K562 (cell line): ENCODE measurements around the gene FAM83B. TPM values are rescaled to one million over a fixed set of nuclear protein-coding genes. Genes with fewer than 3 reads are reported as not detected.

ENCODE experiments used
- ATAC-seq: fragments of 200-7000 bp; cut with Tn5 transposase; 3 replicates; pipeline ENCODE4 v1.9.1; 2020; ENCODE audit warnings: moderate library complexity
- BruUV-seq: library from RNA; stranded (reverse); fragments of 400-500 nt; replicated peaks from 2 replicates; lab custom pipeline; 2021; lab: Mats Ljungman, UMichigan
- CTCF ChIA-PET: fragments of 300-600 bp; formaldehyde crosslinking; extraction: SDS; loops from one replicate; lab custom pipeline; 2021; ENCODE audit warnings: low intra/inter-chr PET ratio; lab: Yijun Ruan, JAX
- POLR2A ChIA-PET: fragments of 300-600, 350-650 bp; sonication (Branson Sonifier 250); formaldehyde crosslinking; extraction: SDS; loops from one replicate; lab custom pipeline; 2021; ENCODE audit warnings: antibody characterized with exemption, inconsistent platforms; lab: Yijun Ruan, JAX
- DNase-seq, 4 experiments: peaks; one replicate each; pipeline versions ENCODE4 v3.0.0 to v3.0.0-alpha.2; 2011 to 2018; ENCODE audit warnings: low spot score in 3 of 4, mixed read lengths in 3 of 4; ENCODE audit errors: extremely low read depth in 1 of 4
- FAIRE-seq: peaks from 2 replicates; lab custom pipeline; 2011; peaks lifted over from hg19 to GRCh38; lab: Jason Lieb, UNC
- H2AFZ ChIP-seq: 2 replicates; pipeline ENCODE4 v1.6.0; 2011; ENCODE audit warnings: low read depth, low read length, control low read depth, inconsistent platforms
- H3K27ac ChIP-seq: fragments of 200-600 bp; 3 replicates; pipeline ENCODE4 v1.8.0; 2011; ENCODE audit warnings: low read depth, mild to moderate bottlenecking, control low read depth, inconsistent platforms, low read length, moderate library complexity, mixed read lengths; ENCODE audit errors: extremely low read depth
- H3K27me3 ChIP-seq, 2 experiments: fragments of 300-600 bp in 1 of 2; 2 replicates in 1 of 2; 3 replicates in 1 of 2; pipeline versions ENCODE4 v1.6.0 to v1.8.0; 2011; ENCODE audit warnings: inconsistent platforms in 2 of 2, low read length in 2 of 2, mild to moderate bottlenecking in 1 of 2, mixed read lengths in 1 of 2, moderate library complexity in 1 of 2; ENCODE audit not compliant: control insufficient read depth in 2 of 2, insufficient read depth in 2 of 2
- H3K36me3 ChIP-seq: fragments of 300-600 bp; 3 replicates; pipeline ENCODE4 v1.8.0; 2011; ENCODE audit warnings: mild to moderate bottlenecking, low read length, inconsistent platforms; ENCODE audit not compliant: control insufficient read depth, insufficient read depth
- H3K4me1 ChIP-seq, 2 experiments: fragments of 200-600 bp in 1 of 2; replicated peaks in 1 of 2; 2 replicates in 1 of 2; 3 replicates in 1 of 2; pipeline versions ENCODE4 v1.5.1 to v1.8.0; 2011; ENCODE audit warnings: inconsistent platforms in 2 of 2, low read length in 2 of 2, mild to moderate bottlenecking in 1 of 2, mixed read lengths in 1 of 2, moderate library complexity in 1 of 2; ENCODE audit not compliant: control insufficient read depth in 2 of 2, insufficient read depth in 2 of 2
- H3K4me2 ChIP-seq: 2 replicates; pipeline ENCODE4 v1.6.1; 2011; ENCODE audit warnings: low read length, control low read depth, inconsistent platforms, mixed read lengths; ENCODE audit not compliant: insufficient read depth
- H3K4me3 ChIP-seq: fragments of 200-600 bp; sonication (generic), shearing (Covaris generic); 2 replicates; pipeline ENCODE4 v1.5.1; 2016; ENCODE audit warnings: control low read depth, inconsistent platforms
- H3K79me2 ChIP-seq: fragments of 200-600 bp; 3 replicates; pipeline ENCODE4 v1.8.0; 2011; ENCODE audit warnings: low read length, inconsistent platforms; ENCODE audit not compliant: control insufficient read depth, insufficient read depth
- H3K9ac ChIP-seq, 2 experiments: 2 replicates each; pipeline versions ENCODE4 v1.6.0 to v1.6.1; 2011; ENCODE audit warnings: low read depth in 2 of 2, low read length in 2 of 2, control low read depth in 1 of 2, inconsistent platforms in 1 of 2, mild to moderate bottlenecking in 1 of 2, mixed read lengths in 1 of 2; ENCODE audit not compliant: insufficient read depth in 1 of 2
- H3K9me1 ChIP-seq: one replicate; pipeline ENCODE4 v1.6.0; 2011; ENCODE audit warnings: inconsistent platforms, mild to moderate bottlenecking, low read length, moderate library complexity; ENCODE audit not compliant: control insufficient read depth, insufficient read depth
- H3K9me3 ChIP-seq: replicated peaks from 2 replicates; pipeline ENCODE4 v1.5.1; 2011; ENCODE audit warnings: low read depth, low read length, inconsistent platforms; ENCODE audit not compliant: control insufficient read depth, insufficient read depth
- H4K20me1 ChIP-seq: replicated peaks from 2 replicates; pipeline ENCODE4 v1.6.1; 2011; ENCODE audit warnings: low read length, inconsistent platforms, mixed read lengths; ENCODE audit not compliant: control insufficient read depth, insufficient read depth
- LCOR ChIP-seq: sonication (generic); formaldehyde crosslinking; IDR thresholded peaks from 2 replicates; pipeline ENCODE4 v1.8.0; 2022; ENCODE audit warnings: mild to moderate bottlenecking, missing genetic modification reagents
- MYC ChIP-seq, 2 experiments: fragments of 250-450 bp in 1 of 2; sonication (Bioruptor Pico) in 1 of 2; IDR thresholded peaks; 2 replicates each; pipeline versions ENCODE4 v1.5.1 to v1.6.1; 2012 to 2021; ENCODE audit warnings: low read depth in 2 of 2, borderline replicate concordance in 1 of 2, improper control_type of control experiment in 1 of 2, low read length in 1 of 2, mild to moderate bottlenecking in 1 of 2, moderate library complexity in 1 of 2
- NCOR1 ChIP-seq: fragments of 450-650 bp; IDR thresholded peaks from 2 replicates; pipeline ENCODE4 v1.6.1; 2016; ENCODE audit warnings: mild to moderate bottlenecking, moderate library complexity
- NR4A1 ChIP-seq, 2 experiments: fragments of 250-450 bp in 1 of 2; fragments of 450-650 bp in 1 of 2; sonication (Bioruptor Pico) in 1 of 2; IDR thresholded peaks; 2 replicates each; pipeline versions ENCODE4 v1.4.0 to v1.6.1; 2016 to 2020; ENCODE audit warnings: mild to moderate bottlenecking in 2 of 2, missing compliant biosample characterization in 1 of 2, missing genetic modification characterization in 1 of 2, moderate library complexity in 1 of 2
- ZBED1 ChIP-seq: IDR thresholded peaks from 2 replicates; pipeline ENCODE4 v1.6.1; 2014
- ZNF277 ChIP-seq: fragments of 250-450 bp; sonication (Bioruptor Pico); IDR thresholded peaks from 2 replicates; pipeline ENCODE4 v1.8.0; 2022; ENCODE audit warnings: inconsistent platforms, mild to moderate bottlenecking, moderate library complexity, borderline replicate concordance
- WGBS: fragments of 100-300 bp; shearing (Covaris generic); methylation state at CpG from one replicate; pipeline ENCODE4 v1.1.6; 2016; ENCODE audit warnings: low coverage, mixed read lengths; ENCODE audit not compliant: insufficient coverage; ENCODE audit errors: missing lambda C conversion rate; 5-methylcytosine and 5-hydroxymethylcytosine counted together
- in situ Hi-C: fragments of 300-500 bp; cut with MboI; formaldehyde crosslinking; loops from 4 replicates; pipeline ENCODE4 v1.15.0; 2018; ENCODE audit warnings: inconsistent platforms, mixed read lengths
- intact Hi-C: fragments of 100-400 bp; cut with micrococcal nuclease; formaldehyde crosslinking; loops from 2 replicates; pipeline ENCODE4 v1.14.2; 2022
- polyA plus RNA-seq, 8 experiments: library from polyadenylated mRNA; depleted of rRNA in 4 of 8; stranded (reverse) in 5 of 8; unstranded in 3 of 8; fragments of >200 nt; fragmentation: Nextera tagmentation in 2 of 8; fragmentation: Illumina TruSeq in 1 of 8; extraction: Ambion mirVana in 2 of 8; extraction: Trizol in 1 of 8; gene quantifications; 2 replicates each; pipeline versions ENCODE4 v1.2.1 to v1.2.3, GENCODE V29; 2011 to 2014; ENCODE audit warnings: inconsistent platforms in 1 of 8, missing spikeins in 1 of 8
- total RNA-seq, 7 experiments: library from RNA; depleted of rRNA in 6 of 7; stranded (reverse); fragments of >200 nt in 6 of 7; fragmentation: Illumina TruSeq in 2 of 7; extraction: Trizol in 2 of 7; gene quantifications; 2 replicates each; pipeline versions ENCODE4 v1.2.1 to v1.2.3, GENCODE V29; 2011 to 2021; ENCODE audit warnings: low replicate concordance in 1 of 7

Gene FAM83B
- total and polyA plus RNA-seq, 9 of the 15 experiments (the other 6 are each of a cell fraction or from before 2014, with no cell fraction given) = not detected

DNA sequence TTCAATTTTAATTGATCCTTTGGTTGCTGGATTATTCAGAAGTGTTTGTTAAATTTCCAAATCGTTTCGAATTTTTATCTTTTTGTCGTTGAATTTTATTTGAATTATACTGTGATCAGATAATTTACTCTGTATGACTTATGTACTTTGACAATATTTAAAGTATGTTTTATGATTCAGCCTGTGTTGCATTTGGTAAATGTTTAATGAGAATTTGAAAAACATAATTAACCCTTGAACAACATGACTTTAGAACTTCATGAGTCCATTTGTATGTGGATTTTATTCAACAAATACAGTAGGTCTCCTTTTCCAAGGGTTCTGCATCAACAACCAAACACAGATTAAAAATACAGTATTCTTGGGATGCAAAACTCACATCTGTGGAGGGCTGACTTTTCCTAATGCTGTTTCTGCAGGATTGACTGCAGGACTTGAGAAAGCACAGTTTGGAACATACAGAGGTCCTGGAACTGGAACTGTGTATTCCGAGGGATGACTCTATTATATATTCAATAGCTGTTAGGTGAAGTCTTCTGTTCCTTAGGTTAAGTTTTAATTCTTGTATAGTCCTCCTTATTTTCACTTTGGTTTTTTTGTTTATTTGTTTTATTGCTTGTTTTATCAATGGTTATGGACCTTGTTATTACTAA is 40.5 kb downstream of the FAM83B start:
- H2AFZ ChIP-seq = no peak overlapping the region
- 1% methylated on average over 4 of the region's 4 CpGs for WGBS
- H3K27me3 ChIP-seq = no peaks in the 10 kb centered on the region
- H3K9me3 ChIP-seq = no peaks in the 10 kb centered on the region
- in situ Hi-C loops (no loop called here), intact Hi-C loops (no loop called here)
- no peaks in the 10 kb centered on the region for H4K20me1 ChIP-seq
- no peak overlapping the region for H3K9ac ChIP-seq
- CTCF ChIA-PET = no interaction called here
- H3K27ac ChIP-seq = no peak overlapping the region
- DNase-seq = no peak
- TF ChIP-seq NR4A1 (CRISPR knock-in tag; IDR thresholded peaks at IDR 0.05) = no peak
- no peak for TF ChIP-seq NR4A1 (tag; IDR thresholded peaks at IDR 0.05)
- TF ChIP-seq NCOR1 = no peak
- TF ChIP-seq ZBED1 = no peak
- no peak for TF ChIP-seq MYC (IDR thresholded peaks at IDR 0.05; ENCODE audit: low read depth, low read length)
- no peak for TF ChIP-seq MYC (CRISPR knock-in tag; IDR thresholded peaks at IDR 0.05; ENCODE audit: borderline replicate concordance, low read depth)
- no peak for TF ChIP-seq LCOR (CRISPR knock-in tag)
- TF ChIP-seq, all 486 proteins: peak for 0
- Histone ChIP-seq H3K4me1 (no peaks in the 10 kb centered on the region), H3K9me1 (no peaks in the 10 kb centered on the region), H3K79me2 (no peaks in the 10 kb centered on the region), H3K36me3 (no peaks in the 10 kb centered on the region), H3K4me2 (no peak overlapping the region), H3K4me3 (no peak overlapping the region)
- POLR2A ChIA-PET = no interaction called here
- ATAC-seq = no peak
- no TSS peak for BruUV-seq
- no peak for FAIRE-seq

GRCh38 chr6:54891536-54891935 is 45.0 kb downstream of the FAM83B start:
- Histone ChIP-seq H4K20me1 (no peaks in the 10 kb centered on the region), H3K9me1 (no peaks in the 10 kb centered on the region), H3K27me3 (no peaks in the 10 kb centered on the region), H3K9me3 (no peaks in the 10 kb centered on the region), H3K4me2 (no peak overlapping the region), H3K27ac (no peak overlapping the region), H3K9ac (no peak overlapping the region), H3K36me3 (no peaks in the 10 kb centered on the region), H2AFZ (no peak overlapping the region), H3K4me3 (no peak overlapping the region), H3K4me1 (no peaks in the 10 kb centered on the region), H3K79me2 (no peaks in the 10 kb centered on the region)
- in situ Hi-C loops = no loop called here
- 0% methylated on average over 1 of the region's 1 CpG for WGBS
- DNase-seq (no peak), ATAC-seq (no peak), FAIRE-seq (no peak)
- CTCF ChIA-PET = no interaction called here
- no TSS peak for BruUV-seq
- POLR2A ChIA-PET = no interaction called here
- TF ChIP-seq ZNF277 = no peak
- intact Hi-C loops = no loop called here
